GM19351 (cell line): Measurements from ENCODE around the gene BICDL1.
A peak's percentile ranks its signal among the peaks of the same experiment; 100 is the strongest.
"Not testable (repeated sequence)": the region's sequence is repeated elsewhere in the genome, so short reads cannot be mapped to it uniquely, and the experiment has no call there.

ENCODE experiments used
- ATAC-seq: cut with Tn5 transposase; IDR thresholded peaks from one replicate; pipeline ENCODE4 v1.9.1; 2021; ENCODE audit warnings: mild to moderate bottlenecking, moderate library complexity; ENCODE audit not compliant: unreplicated experiment

Gene BICDL1

GRCh38 chr12:119998471-119999245 lies 9.6 kb downstream of the BICDL1 start:
- no peak for ATAC-seq

- ATAC-seq, result no peak
Observed at GRCh38 chr12:120000556-120000955, 11.5 kb downstream of the BICDL1 start.

GRCh38 chr12:120006258-120006975 lies 17.4 kb downstream of the BICDL1 start:
- no peak for ATAC-seq

GRCh38 chr12:120007272-120007671 lies 18.2 kb downstream of the BICDL1 start:
- no peak for ATAC-seq

- no peak for ATAC-seq
Observed at GRCh38 chr12:120010661-120011230, 21.7 kb downstream of the BICDL1 start.

GRCh38 chr12:120012067-120012621 lies 23.1 kb downstream of the BICDL1 start:
- ATAC-seq, result peak; percentile 93

GRCh38 chr12:120013659-120014380 lies 24.8 kb downstream of the BICDL1 start:
- ATAC-seq, result peak; percentile 75

GRCh38 chr12:120014381-120014735 lies 25.3 kb downstream of the BICDL1 start:
- not testable (repeated sequence) for ATAC-seq

GRCh38 chr12:120015313-120015712 lies 26.3 kb downstream of the BICDL1 start:
- ATAC-seq, result no peak

GRCh38 chr12:120016199-120016598 lies 27.2 kb downstream of the BICDL1 start:
- not testable (repeated sequence) for ATAC-seq

- ATAC-seq, result no peak
Observed at GRCh38 chr12:120019197-120019596, 30.2 kb downstream of the BICDL1 start.

- ATAC-seq, result no peak
Observed at GRCh38 chr12:120019938-120020337, 30.9 kb downstream of the BICDL1 start.

- no peak for ATAC-seq
Observed at GRCh38 chr12:120024193-120024592, 35.2 kb downstream of the BICDL1 start.

- ATAC-seq, result no peak
Observed at GRCh38 chr12:120025640-120026039, 36.6 kb downstream of the BICDL1 start.

GRCh38 chr12:120032242-120032641 lies 43.2 kb downstream of the BICDL1 start:
- ATAC-seq, result no peak

- ATAC-seq, result no peak
Observed at GRCh38 chr12:120037851-120038250, 48.8 kb downstream of the BICDL1 start.

GRCh38 chr12:120039711-120040110 lies 50.7 kb downstream of the BICDL1 start:
- ATAC-seq, result no peak

GRCh38 chr12:120041386-120042231 lies 52.6 kb downstream of the BICDL1 start:
- no peak for ATAC-seq

- ATAC-seq, result not testable (repeated sequence)
Observed at GRCh38 chr12:120045367-120045766, 56.3 kb downstream of the BICDL1 start.

GRCh38 chr12:120047072-120047471 lies 58.0 kb downstream of the BICDL1 start:
- ATAC-seq, result no peak
